AG09309 (cell line): ENCODE measurements around the gene TMPRSS11A.

Experiments used
- DNase-seq: peaks from one replicate; pipeline ENCODE4 v3.0.0-alpha.2; 2010; ENCODE audit warnings: low read depth
- H3K4me3 ChIP-seq: 2 replicates; pipeline ENCODE4 v1.5.1; 2011; ENCODE audit warnings: mild to moderate bottlenecking, low read depth, low read length, moderate library complexity; ENCODE audit not compliant: control insufficient read depth
- TF ChIP-seq, protein P1 (sequence below): IDR thresholded peaks from 2 replicates; pipeline ENCODE4 v1.5.1; 2011; ENCODE audit warnings: mild to moderate bottlenecking, low read depth, low read length, inconsistent platforms; ENCODE audit not compliant: insufficient read depth, control insufficient read depth; ENCODE audit errors: missing control alignments

The TMPRSS11A gene

DNA sequence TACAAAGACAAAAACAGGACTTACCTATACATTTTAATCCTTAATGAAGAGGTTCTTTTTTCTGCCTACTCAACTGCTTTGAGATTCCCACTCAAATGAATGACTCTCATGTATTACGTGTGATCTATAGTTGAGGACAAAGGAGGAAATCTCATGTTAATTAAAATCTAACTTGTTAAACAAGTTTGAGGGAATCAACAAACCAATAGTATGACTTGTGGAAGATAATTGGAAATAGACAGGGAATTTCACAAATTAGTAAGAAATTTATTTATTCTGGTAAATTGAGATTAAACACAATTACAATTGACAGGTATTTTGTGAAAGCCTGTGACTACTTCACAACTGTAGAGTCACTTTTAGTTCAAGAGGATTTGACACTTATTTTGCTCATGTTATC lies 79.4 kb downstream of the TMPRSS11A start, which contains the start of gene TMPRSS11D:
Gene TMPRSS11D (minus strand): TSS at position 101 of the 400 bp plus-strand sequence. CDS start 69 bp downstream, at position 32.
- TF ChIP-seq, protein P1, sequence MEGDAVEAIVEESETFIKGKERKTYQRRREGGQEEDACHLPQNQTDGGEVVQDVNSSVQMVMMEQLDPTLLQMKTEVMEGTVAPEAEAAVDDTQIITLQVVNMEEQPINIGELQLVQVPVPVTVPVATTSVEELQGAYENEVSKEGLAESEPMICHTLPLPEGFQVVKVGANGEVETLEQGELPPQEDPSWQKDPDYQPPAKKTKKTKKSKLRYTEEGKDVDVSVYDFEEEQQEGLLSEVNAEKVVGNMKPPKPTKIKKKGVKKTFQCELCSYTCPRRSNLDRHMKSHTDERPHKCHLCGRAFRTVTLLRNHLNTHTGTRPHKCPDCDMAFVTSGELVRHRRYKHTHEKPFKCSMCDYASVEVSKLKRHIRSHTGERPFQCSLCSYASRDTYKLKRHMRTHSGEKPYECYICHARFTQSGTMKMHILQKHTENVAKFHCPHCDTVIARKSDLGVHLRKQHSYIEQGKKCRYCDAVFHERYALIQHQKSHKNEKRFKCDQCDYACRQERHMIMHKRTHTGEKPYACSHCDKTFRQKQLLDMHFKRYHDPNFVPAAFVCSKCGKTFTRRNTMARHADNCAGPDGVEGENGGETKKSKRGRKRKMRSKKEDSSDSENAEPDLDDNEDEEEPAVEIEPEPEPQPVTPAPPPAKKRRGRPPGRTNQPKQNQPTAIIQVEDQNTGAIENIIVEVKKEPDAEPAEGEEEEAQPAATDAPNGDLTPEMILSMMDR: no peak
- no peak for DNase-seq
- no peak within 1 kb of the TSS for H3K4me3 ChIP-seq

DNA sequence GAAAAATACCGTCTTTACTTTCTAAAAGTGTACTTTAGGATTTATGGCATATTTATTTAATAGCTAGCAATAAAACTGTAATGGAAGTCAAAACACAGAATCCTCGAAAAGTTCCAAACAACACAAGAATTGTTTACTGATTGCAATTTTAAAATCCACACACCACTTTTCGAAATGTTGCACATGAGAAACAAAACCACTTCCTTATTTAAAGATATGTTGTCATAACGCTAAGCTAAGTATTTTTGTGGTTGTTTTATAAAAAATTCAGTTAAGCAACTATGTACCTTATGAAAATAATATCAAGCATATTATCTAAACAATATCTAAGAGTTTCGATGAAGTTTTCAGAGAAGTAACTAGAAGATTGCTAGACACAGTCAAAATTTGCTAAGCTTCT lies 79.8 kb downstream of the TMPRSS11A start:
- H3K4me3 ChIP-seq: no peak overlapping the region
- TF ChIP-seq, protein P1: no peak
- no peak for DNase-seq

DNA sequence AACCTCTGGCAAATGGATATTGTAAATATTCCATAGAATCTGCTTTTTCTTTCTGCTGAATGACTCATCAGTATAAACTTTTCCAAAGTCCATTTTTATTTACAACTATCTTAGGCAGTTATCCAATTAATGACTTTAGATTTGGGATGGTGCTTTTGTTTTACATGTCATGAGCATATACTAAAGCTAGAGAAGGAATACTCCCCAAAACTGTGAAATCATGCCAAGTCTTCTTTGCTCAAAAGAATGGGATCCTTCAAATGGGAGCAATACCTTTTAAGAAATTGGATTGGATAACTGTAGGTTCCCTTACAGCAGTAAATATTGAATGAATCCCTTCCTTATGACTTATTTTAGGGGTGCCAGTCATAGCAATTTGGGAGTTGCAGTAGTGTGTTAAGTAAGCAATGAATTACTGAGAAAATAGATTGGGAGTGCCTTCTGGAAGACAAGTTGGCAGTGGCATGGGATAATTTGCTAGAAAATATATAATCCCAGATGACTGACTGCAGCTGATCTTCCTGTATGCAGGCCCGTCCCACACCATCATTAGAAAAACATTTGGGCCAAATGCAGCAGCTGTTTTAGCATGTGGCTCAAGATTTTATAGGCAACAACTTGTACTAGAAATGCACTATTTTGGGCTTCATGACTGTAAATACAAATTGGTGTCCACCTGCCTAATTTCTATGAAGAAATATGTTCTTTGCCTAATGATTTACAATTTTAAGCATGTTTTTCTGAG lies 82.3 kb downstream of the TMPRSS11A start:
- TF ChIP-seq, protein P1: no peak
- no peak for DNase-seq
- no peak overlapping the region for H3K4me3 ChIP-seq

DNA sequence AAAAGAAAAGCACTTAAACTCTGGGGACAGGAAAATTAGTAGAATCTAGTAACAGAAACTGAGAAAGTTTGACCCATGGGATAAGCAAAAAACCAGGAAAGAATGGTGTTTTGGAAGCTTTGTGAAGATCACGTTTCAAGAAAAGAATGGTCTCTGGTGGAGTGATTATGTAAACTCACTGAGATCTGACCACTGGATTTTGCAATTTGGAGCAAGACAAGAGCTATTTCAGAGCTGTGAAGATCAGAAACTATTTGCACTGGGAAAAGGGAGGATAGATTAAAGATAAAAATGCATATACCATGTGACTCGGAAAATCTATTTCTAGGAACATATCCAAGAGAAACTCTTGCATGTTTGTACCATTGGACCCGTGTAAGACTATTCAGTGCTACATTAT lies 83.8 kb downstream of the TMPRSS11A start:
- peak; percentile 17 for DNase-seq
- TF ChIP-seq, protein P1: no peak
- no peak overlapping the region for H3K4me3 ChIP-seq

DNA sequence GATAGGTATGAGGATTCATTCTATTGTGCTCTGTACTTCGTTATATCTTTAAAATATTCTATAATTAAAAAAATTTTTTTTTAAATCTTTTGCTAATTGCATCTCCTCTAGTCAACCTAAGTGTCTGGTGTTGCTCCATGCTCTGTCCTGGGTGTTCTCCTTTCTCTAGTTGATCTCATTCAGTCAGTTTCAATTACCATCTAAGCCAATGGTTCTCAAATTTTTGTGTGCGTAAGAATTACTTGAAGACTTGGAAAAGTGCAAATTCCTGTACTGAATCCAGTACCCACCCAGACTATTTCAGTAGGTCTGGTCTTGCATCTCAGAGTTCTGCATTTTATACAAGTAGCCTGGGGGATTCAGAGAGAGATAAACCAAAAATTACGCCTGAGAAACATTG lies 86.2 kb downstream of the TMPRSS11A start:
- H3K4me3 ChIP-seq: no peak overlapping the region
- no peak for DNase-seq
- TF ChIP-seq, protein P1: no peak

DNA sequence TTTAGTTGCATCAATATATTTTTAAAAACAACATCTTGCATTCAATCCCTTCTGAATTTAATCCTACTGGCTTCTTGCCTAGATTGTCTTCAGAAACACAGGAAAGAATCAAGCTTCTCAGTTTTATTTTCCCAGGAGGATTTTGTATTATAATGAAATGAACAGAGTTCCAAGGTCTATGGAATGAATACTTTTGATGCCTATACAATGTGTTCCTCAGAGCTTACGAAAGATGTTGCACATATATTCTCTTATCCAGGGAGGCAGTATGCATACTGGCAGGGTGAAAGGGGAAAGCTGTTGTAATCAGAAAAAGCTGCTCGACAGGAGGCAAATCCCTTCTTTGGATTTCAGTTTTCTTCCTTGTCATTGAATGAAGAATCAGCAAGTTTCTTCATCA lies 88.3 kb downstream of the TMPRSS11A start:
- TF ChIP-seq, protein P1: no peak
- H3K4me3 ChIP-seq: no peak overlapping the region
- DNase-seq: no peak
